Hepatocyte (in vitro differentiated cells): ENCODE results near the gene CACHD1.

Experiments
- EZH2 ChIP-seq: fragments of 200-600 bp; sonication (generic); IDR thresholded peaks from 2 replicates; pipeline ENCODE4 v1.6.1; 2016; ENCODE audit warnings: antibody characterized with exemption, mild to moderate bottlenecking, borderline replicate concordance
- EZH2phosphoT487 ChIP-seq: fragments of 200-600 bp; sonication (generic); IDR thresholded peaks from one replicate; pipeline ENCODE4 v1.6.1; 2018; ENCODE audit warnings: antibody characterized with exemption, mild to moderate bottlenecking, low read depth, moderate library complexity; ENCODE audit not compliant: unreplicated experiment, severe bottlenecking
- TF ChIP-seq, protein P1 (sequence below): fragments of 200-600 bp; sonication (generic); IDR thresholded peaks from 2 replicates; pipeline ENCODE4 v1.5.1; 2016; ENCODE audit warnings: antibody characterized with exemption, mild to moderate bottlenecking; ENCODE audit not compliant: poor library complexity

DNA sequence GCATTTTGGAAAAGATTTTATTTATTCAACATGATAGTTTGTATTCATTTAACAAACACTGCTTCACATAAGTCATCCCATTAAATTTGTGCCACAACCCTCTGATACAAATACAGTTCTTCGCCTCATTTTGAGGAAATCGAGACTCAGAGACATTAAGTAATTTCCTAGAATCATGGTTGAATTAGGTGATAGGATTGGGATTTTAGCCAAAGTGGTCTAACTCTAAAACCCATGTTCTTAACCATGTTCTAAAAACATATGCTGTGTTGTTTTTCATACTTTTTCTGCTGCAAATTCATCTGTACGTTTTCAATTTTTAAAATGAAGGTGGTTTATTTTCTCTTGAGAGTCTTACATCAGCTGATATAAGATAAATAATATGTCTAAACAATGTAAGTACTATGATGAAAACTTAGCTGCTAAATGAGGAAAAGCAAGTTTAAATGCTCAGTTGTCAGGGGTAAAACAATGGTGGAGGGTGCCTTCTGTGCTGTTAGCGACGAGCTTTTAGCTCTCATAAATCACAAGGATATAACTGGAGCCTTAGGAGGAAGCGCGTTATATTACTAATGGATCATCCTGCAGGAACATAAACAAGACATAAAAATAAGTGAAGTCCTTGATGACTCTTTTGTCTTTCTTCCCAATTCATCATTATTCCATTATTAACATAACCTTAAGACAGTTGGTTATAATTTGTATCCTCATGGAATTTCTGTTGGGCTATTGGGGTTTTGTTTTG is 97.7 kb downstream of the CACHD1 start:
- TF ChIP-seq, protein P1, sequence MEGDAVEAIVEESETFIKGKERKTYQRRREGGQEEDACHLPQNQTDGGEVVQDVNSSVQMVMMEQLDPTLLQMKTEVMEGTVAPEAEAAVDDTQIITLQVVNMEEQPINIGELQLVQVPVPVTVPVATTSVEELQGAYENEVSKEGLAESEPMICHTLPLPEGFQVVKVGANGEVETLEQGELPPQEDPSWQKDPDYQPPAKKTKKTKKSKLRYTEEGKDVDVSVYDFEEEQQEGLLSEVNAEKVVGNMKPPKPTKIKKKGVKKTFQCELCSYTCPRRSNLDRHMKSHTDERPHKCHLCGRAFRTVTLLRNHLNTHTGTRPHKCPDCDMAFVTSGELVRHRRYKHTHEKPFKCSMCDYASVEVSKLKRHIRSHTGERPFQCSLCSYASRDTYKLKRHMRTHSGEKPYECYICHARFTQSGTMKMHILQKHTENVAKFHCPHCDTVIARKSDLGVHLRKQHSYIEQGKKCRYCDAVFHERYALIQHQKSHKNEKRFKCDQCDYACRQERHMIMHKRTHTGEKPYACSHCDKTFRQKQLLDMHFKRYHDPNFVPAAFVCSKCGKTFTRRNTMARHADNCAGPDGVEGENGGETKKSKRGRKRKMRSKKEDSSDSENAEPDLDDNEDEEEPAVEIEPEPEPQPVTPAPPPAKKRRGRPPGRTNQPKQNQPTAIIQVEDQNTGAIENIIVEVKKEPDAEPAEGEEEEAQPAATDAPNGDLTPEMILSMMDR, result no peak
- TF ChIP-seq EZH2, result no peak
- TF ChIP-seq EZH2phosphoT487, result no peak
